ENCODE data around the gene ATXN7L1. TPM values are rescaled to one million over a fixed set of nuclear protein-coding genes. Genes with fewer than 3 reads are reported as not detected.

ATXN7L1 gene
- total RNA-seq, 1 experiment from 2014 or later = 38.5 TPM

DNA sequence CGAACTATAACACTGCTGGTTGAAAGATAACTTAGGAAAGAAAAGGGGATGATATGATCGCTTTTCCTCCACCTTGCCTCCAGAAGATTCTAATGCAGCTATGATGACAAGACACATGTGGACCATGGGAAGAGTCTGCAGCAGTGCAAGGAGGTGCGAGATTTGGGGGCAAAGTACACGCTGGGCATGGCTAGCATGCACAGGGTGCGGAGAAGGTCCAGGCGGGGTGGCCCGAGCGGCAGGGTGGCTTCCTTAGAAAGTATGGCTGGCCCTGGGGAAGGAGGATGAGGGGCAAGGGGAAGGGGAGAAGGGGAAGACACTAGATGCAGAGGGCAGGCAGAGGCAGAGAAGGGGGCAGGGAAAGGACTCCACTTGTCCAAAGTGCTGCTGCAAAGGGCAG lies 15.6 kb downstream of the ATXN7L1 start:
- DNase-seq (ENCODE audit: low spot score) = no peak
- Mint-ChIP-seq H3K27ac (no peak overlapping the region), H3K36me3 (peaks cover 16% of the 10 kb centered on the region), H3K27me3 (ENCODE audit: low read depth) (no peaks in the 10 kb centered on the region), H3K9me3 (no peaks in the 10 kb centered on the region), H3K4me1 (peaks cover 53% of the 10 kb centered on the region), H3K4me3 (no peak overlapping the region)
- CTCF ChIA-PET = no interaction called here
- peak; percentile 19 for ATAC-seq
- TF ChIP-seq, protein P1, sequence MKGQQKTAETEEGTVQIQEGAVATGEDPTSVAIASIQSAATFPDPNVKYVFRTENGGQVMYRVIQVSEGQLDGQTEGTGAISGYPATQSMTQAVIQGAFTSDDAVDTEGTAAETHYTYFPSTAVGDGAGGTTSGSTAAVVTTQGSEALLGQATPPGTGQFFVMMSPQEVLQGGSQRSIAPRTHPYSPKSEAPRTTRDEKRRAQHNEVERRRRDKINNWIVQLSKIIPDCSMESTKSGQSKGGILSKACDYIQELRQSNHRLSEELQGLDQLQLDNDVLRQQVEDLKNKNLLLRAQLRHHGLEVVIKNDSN (CRISPR knock-in tag; IDR thresholded peaks at IDR 0.05) = no peak
- TF ChIP-seq EMX1 (CRISPR knock-in tag; IDR thresholded peaks at IDR 0.05) (no peak), MXD4 (CRISPR knock-in tag; IDR thresholded peaks at IDR 0.05; ENCODE audit: borderline replicate concordance) (no peak), ZNF671 (CRISPR knock-in tag; IDR thresholded peaks at IDR 0.05) (no peak), IRF2 (CRISPR knock-in tag; IDR thresholded peaks at IDR 0.05; ENCODE audit: borderline replicate concordance, low read depth) (no peak), OVOL2 (CRISPR knock-in tag; IDR thresholded peaks at IDR 0.05; ENCODE audit: borderline replicate concordance) (no peak), ZNF121 (CRISPR knock-in tag; IDR thresholded peaks at IDR 0.05) (no peak), ZNF263 (CRISPR knock-in tag; IDR thresholded peaks at IDR 0.05; ENCODE audit: low read depth) (no peak), JUN (CRISPR knock-in tag; IDR thresholded peaks at IDR 0.05) (no peak), SOX15 (CRISPR knock-in tag; IDR thresholded peaks at IDR 0.05) (no peak), ZNF317 (CRISPR knock-in tag; IDR thresholded peaks at IDR 0.05; ENCODE audit: borderline replicate concordance, low read depth) (no peak), NR1H2 (CRISPR knock-in tag; IDR thresholded peaks at IDR 0.05) (no peak), JAZF1 (CRISPR knock-in tag; IDR thresholded peaks at IDR 0.05) (no peak)
- TF ChIP-seq, protein P2, sequence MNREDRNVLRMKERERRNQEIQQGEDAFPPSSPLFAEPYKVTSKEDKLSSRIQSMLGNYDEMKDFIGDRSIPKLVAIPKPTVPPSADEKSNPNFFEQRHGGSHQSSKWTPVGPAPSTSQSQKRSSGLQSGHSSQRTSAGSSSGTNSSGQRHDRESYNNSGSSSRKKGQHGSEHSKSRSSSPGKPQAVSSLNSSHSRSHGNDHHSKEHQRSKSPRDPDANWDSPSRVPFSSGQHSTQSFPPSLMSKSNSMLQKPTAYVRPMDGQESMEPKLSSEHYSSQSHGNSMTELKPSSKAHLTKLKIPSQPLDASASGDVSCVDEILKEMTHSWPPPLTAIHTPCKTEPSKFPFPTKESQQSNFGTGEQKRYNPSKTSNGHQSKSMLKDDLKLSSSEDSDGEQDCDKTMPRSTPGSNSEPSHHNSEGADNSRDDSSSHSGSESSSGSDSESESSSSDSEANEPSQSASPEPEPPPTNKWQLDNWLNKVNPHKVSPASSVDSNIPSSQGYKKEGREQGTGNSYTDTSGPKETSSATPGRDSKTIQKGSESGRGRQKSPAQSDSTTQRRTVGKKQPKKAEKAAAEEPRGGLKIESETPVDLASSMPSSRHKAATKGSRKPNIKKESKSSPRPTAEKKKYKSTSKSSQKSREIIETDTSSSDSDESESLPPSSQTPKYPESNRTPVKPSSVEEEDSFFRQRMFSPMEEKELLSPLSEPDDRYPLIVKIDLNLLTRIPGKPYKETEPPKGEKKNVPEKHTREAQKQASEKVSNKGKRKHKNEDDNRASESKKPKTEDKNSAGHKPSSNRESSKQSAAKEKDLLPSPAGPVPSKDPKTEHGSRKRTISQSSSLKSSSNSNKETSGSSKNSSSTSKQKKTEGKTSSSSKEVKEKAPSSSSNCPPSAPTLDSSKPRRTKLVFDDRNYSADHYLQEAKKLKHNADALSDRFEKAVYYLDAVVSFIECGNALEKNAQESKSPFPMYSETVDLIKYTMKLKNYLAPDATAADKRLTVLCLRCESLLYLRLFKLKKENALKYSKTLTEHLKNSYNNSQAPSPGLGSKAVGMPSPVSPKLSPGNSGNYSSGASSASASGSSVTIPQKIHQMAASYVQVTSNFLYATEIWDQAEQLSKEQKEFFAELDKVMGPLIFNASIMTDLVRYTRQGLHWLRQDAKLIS (CRISPR knock-in tag; IDR thresholded peaks at IDR 0.05; ENCODE audit: borderline replicate concordance) = no peak
- TF ChIP-seq, protein P3, sequence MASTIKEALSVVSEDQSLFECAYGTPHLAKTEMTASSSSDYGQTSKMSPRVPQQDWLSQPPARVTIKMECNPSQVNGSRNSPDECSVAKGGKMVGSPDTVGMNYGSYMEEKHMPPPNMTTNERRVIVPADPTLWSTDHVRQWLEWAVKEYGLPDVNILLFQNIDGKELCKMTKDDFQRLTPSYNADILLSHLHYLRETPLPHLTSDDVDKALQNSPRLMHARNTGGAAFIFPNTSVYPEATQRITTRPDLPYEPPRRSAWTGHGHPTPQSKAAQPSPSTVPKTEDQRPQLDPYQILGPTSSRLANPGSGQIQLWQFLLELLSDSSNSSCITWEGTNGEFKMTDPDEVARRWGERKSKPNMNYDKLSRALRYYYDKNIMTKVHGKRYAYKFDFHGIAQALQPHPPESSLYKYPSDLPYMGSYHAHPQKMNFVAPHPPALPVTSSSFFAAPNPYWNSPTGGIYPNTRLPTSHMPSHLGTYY (CRISPR knock-in tag; IDR thresholded peaks at IDR 0.05) = no peak
- TF ChIP-seq, protein P4, sequence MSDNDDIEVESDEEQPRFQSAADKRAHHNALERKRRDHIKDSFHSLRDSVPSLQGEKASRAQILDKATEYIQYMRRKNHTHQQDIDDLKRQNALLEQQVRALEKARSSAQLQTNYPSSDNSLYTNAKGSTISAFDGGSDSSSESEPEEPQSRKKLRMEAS (CRISPR knock-in tag; IDR thresholded peaks at IDR 0.05) = no peak
- TF ChIP-seq, protein P5, sequence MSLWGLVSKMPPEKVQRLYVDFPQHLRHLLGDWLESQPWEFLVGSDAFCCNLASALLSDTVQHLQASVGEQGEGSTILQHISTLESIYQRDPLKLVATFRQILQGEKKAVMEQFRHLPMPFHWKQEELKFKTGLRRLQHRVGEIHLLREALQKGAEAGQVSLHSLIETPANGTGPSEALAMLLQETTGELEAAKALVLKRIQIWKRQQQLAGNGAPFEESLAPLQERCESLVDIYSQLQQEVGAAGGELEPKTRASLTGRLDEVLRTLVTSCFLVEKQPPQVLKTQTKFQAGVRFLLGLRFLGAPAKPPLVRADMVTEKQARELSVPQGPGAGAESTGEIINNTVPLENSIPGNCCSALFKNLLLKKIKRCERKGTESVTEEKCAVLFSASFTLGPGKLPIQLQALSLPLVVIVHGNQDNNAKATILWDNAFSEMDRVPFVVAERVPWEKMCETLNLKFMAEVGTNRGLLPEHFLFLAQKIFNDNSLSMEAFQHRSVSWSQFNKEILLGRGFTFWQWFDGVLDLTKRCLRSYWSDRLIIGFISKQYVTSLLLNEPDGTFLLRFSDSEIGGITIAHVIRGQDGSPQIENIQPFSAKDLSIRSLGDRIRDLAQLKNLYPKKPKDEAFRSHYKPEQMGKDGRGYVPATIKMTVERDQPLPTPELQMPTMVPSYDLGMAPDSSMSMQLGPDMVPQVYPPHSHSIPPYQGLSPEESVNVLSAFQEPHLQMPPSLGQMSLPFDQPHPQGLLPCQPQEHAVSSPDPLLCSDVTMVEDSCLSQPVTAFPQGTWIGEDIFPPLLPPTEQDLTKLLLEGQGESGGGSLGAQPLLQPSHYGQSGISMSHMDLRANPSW (CRISPR knock-in tag; conservative IDR thresholded peaks at IDR 0.05; ENCODE audit: low read depth) = no peak
- TF ChIP-seq, protein P6, sequence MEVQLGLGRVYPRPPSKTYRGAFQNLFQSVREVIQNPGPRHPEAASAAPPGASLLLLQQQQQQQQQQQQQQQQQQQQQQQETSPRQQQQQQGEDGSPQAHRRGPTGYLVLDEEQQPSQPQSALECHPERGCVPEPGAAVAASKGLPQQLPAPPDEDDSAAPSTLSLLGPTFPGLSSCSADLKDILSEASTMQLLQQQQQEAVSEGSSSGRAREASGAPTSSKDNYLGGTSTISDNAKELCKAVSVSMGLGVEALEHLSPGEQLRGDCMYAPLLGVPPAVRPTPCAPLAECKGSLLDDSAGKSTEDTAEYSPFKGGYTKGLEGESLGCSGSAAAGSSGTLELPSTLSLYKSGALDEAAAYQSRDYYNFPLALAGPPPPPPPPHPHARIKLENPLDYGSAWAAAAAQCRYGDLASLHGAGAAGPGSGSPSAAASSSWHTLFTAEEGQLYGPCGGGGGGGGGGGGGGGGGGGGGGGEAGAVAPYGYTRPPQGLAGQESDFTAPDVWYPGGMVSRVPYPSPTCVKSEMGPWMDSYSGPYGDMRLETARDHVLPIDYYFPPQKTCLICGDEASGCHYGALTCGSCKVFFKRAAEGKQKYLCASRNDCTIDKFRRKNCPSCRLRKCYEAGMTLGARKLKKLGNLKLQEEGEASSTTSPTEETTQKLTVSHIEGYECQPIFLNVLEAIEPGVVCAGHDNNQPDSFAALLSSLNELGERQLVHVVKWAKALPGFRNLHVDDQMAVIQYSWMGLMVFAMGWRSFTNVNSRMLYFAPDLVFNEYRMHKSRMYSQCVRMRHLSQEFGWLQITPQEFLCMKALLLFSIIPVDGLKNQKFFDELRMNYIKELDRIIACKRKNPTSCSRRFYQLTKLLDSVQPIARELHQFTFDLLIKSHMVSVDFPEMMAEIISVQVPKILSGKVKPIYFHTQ (CRISPR knock-in tag; IDR thresholded peaks at IDR 0.05) = no peak
- POLR2A ChIA-PET = interaction anchor here (0.5 kb wide), 1 partner anchor 10 kb away, joined by 3 read pairs; no protein-coding TSS in a partner anchor
